Measurements from ENCODE around the gene RPL15.
A peak's percentile ranks its signal among the peaks of the same experiment; 100 is the strongest.
"Not testable (repeated sequence)": the region's sequence is repeated elsewhere in the genome, so short reads cannot be mapped to it uniquely, and the experiment has no call there.

The RPL15 gene

GRCh38 chr3:23888617-23889228, 28.2 kb upstream of the RPL15 start:
- FAIRE-seq (no peak), DNase-seq (ENCODE audit: insufficient read length, low spot score) (no peak)
- no peak for TF ChIP-seq PAX5 (IDR thresholded peaks at IDR 0.05; ENCODE audit: insufficient read depth, low read length, severe bottlenecking)
- TF ChIP-seq POLR2AphosphoS5 (IDR thresholded peaks at IDR 0.05; ENCODE audit: low read depth, low read length) = no peak
- TF ChIP-seq POU2F2 (IDR thresholded peaks at IDR 0.05; ENCODE audit: low read depth, low read length) = no peak
- no peak for TF ChIP-seq SPI1 (IDR thresholded peaks at IDR 0.05; ENCODE audit: low read depth, low read length)
- no peak for TF ChIP-seq TAF1 (IDR thresholded peaks at IDR 0.05; ENCODE audit: low read depth, low read length)
- no peak for TF ChIP-seq POLR2A (IDR thresholded peaks at IDR 0.05; ENCODE audit: low read depth, low read length)

DNA sequence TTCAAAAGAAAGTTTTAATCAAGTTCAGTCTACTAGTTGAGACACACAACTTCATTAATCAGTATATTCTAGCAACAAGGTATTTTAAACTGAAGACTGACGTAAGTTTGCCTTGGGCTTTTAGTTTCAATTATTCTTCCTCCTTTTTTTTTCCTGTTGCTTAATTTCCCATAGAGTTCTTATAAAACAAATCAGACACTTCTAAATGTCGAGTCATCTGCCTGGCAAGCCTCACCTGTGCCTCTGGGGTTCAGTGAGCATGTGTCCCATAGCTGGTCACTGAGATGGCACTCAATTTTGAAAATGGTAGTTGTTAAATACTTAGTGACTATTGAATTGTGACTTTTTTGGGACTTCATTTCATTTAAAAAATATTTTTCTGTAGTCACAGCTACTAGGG, 27.5 kb upstream of the RPL15 start:
- no peak for TF ChIP-seq SPI1 (IDR thresholded peaks at IDR 0.05; ENCODE audit: low read depth, low read length)
- TF ChIP-seq PAX5 (IDR thresholded peaks at IDR 0.05; ENCODE audit: insufficient read depth, low read length, severe bottlenecking) = no peak
- TF ChIP-seq POLR2AphosphoS5 (IDR thresholded peaks at IDR 0.05; ENCODE audit: low read depth, low read length) = no peak
- TF ChIP-seq POU2F2 (IDR thresholded peaks at IDR 0.05; ENCODE audit: low read depth, low read length) = no peak
- no peak for TF ChIP-seq TAF1 (IDR thresholded peaks at IDR 0.05; ENCODE audit: low read depth, low read length)
- no peak for TF ChIP-seq POLR2A (IDR thresholded peaks at IDR 0.05; ENCODE audit: low read depth, low read length)
- no peak for DNase-seq (ENCODE audit: insufficient read length, low spot score)
- no peak for FAIRE-seq

DNA sequence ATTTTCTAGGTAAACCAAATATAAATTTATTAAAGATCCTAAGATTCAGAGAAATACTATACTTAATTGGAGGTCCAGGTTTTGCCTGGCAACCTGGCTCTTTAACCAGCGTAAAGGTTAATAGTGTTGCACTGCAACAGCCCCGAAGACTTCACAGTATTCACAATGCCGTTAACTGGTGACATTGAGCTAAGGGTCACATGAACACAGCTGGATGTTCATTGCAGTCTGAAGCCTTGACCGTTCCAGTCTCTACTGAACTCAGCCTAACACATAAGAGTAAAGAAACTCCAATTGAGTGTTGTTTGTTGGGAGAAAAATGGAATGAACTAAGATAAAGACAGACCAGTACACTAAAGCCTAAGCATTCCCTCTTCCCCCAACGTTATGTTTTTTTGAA, 27.0 kb upstream of the RPL15 start:
- no peak for FAIRE-seq
- no peak for TF ChIP-seq PAX5 (IDR thresholded peaks at IDR 0.05; ENCODE audit: insufficient read depth, low read length, severe bottlenecking)
- TF ChIP-seq POU2F2 (IDR thresholded peaks at IDR 0.05; ENCODE audit: low read depth, low read length) = no peak
- TF ChIP-seq POLR2A (IDR thresholded peaks at IDR 0.05; ENCODE audit: low read depth, low read length) = no peak
- no peak for TF ChIP-seq POLR2AphosphoS5 (IDR thresholded peaks at IDR 0.05; ENCODE audit: low read depth, low read length)
- TF ChIP-seq SPI1 (IDR thresholded peaks at IDR 0.05; ENCODE audit: low read depth, low read length) = no peak
- no peak for TF ChIP-seq TAF1 (IDR thresholded peaks at IDR 0.05; ENCODE audit: low read depth, low read length)

DNA sequence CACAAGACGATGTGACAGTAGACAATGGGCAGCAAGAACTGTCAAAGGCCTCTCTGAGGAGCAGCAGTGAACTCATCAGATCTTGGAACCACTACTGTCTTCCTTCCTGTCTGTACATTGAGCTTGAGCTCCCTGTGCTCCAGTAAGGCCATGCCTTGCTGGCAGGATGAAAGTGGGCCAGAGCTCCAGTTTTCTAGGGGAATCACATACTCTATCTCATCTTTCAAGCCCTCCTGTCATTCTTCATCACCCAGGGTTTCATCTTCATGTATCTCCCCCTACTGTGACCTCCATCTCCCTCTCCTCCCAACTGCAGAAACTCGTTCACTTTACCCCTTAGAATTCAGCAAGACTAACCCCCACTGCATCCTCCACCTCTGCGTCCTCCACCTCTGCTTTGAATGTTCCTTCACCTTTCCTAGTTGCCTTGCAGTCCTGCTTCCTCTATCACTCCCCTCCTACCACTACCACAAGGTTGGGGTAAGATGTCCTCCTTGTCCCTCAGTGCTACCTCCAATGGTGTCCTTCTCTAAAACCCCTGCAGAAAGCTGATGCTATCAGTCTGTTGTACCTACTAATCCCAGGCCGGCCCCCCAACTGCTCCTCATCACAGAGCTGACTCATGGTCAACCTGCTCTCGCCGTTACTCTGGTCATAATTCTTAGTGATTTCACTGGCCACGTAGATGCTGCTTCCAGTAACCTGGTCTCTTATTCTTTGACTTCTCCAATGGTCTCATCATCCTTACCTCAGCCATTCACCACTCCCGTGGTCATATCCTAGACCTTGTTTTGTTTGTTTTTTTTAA, 22.5 kb upstream of the RPL15 start:
- FAIRE-seq (no peak), DNase-seq (ENCODE audit: insufficient read length, low spot score) (no peak)
- TF ChIP-seq POLR2A (IDR thresholded peaks at IDR 0.05; ENCODE audit: low read depth, low read length) (0 out of 2 replicates have a peak, but pooled peaks have one; percentile 31), PAX5 (IDR thresholded peaks at IDR 0.05; ENCODE audit: insufficient read depth, low read length, severe bottlenecking) (no peak)

More for the DNA sequence above, 27.0 kb upstream of the RPL15 start:
- DNase-seq (ENCODE audit: insufficient read length, low spot score) = no peak

- FAIRE-seq (no peak), DNase-seq (ENCODE audit: insufficient read length, low spot score) (no peak)
- TF ChIP-seq POU2F2 (IDR thresholded peaks at IDR 0.05; ENCODE audit: low read depth, low read length) (no peak), TAF1 (IDR thresholded peaks at IDR 0.05; ENCODE audit: low read depth, low read length) (no peak), PAX5 (IDR thresholded peaks at IDR 0.05; ENCODE audit: insufficient read depth, low read length, severe bottlenecking) (no peak), POLR2A (IDR thresholded peaks at IDR 0.05; ENCODE audit: low read depth, low read length) (no peak), POLR2AphosphoS5 (IDR thresholded peaks at IDR 0.05; ENCODE audit: low read depth, low read length) (no peak), SPI1 (IDR thresholded peaks at IDR 0.05; ENCODE audit: low read depth, low read length) (no peak)
Measured at GRCh38 chr3:23895181-23895580, 21.8 kb upstream of the RPL15 start.

DNA sequence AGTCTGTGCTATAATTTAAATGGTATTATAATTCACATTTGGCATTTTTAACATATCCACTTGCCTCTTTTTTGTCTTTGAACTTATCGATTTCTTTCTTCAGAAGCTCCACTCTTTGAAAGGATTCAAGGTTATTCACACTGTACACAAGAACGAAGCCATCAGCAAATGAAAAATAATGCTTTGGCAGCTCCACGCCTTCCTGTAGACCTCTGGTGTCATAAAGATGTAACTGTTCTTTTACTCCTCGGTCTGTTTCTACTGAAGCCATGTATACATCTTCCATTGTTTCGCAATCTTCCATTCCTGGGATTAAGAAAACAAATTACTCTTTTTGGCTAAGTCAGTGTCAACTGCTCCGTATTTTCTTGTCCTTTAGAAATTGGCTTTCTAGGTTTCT, 16.2 kb upstream of the RPL15 start:
- TF ChIP-seq SPI1 (IDR thresholded peaks at IDR 0.05; ENCODE audit: low read depth, low read length) = no peak
- no peak for TF ChIP-seq TAF1 (IDR thresholded peaks at IDR 0.05; ENCODE audit: low read depth, low read length)
- no peak for TF ChIP-seq POLR2A (IDR thresholded peaks at IDR 0.05; ENCODE audit: low read depth, low read length)
- TF ChIP-seq PAX5 (IDR thresholded peaks at IDR 0.05; ENCODE audit: insufficient read depth, low read length, severe bottlenecking) = no peak
- TF ChIP-seq POLR2AphosphoS5 (IDR thresholded peaks at IDR 0.05; ENCODE audit: low read depth, low read length) = no peak
- FAIRE-seq = no peak
- no peak for DNase-seq (ENCODE audit: insufficient read length, low spot score)

DNA sequence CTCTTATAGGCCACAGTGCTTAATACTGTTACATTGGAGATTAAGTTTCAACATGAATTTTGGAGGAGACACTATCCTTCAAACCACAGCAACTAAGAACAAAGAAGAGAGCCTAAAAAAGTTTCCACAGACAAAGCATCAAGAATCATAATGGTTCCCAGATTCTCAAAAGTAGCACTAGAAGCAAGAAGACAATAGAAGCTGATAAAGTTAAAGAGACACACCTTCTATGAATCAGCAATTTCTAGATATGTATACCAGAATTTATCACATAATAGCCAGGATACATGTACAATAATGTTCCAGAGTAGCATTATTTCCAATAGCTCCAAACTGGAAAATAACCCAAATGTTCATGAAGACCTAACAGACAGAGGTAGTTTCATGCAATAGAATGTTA, 12.4 kb upstream of the RPL15 start:
- TF ChIP-seq PAX5 (IDR thresholded peaks at IDR 0.05; ENCODE audit: insufficient read depth, low read length, severe bottlenecking) (no peak), POU2F2 (IDR thresholded peaks at IDR 0.05; ENCODE audit: low read depth, low read length) (no peak), POLR2A (IDR thresholded peaks at IDR 0.05; ENCODE audit: low read depth, low read length) (no peak), TAF1 (IDR thresholded peaks at IDR 0.05; ENCODE audit: low read depth, low read length) (no peak), POLR2AphosphoS5 (IDR thresholded peaks at IDR 0.05; ENCODE audit: low read depth, low read length) (no peak), SPI1 (IDR thresholded peaks at IDR 0.05; ENCODE audit: low read depth, low read length) (no peak)
- FAIRE-seq = no peak

GRCh38 chr3:23909341-23909740, 7.6 kb upstream of the RPL15 start:
- TF ChIP-seq POLR2AphosphoS5 (IDR thresholded peaks at IDR 0.05; ENCODE audit: low read depth, low read length) (no peak), TAF1 (IDR thresholded peaks at IDR 0.05; ENCODE audit: low read depth, low read length) (no peak), POU2F2 (IDR thresholded peaks at IDR 0.05; ENCODE audit: low read depth, low read length) (no peak), SPI1 (IDR thresholded peaks at IDR 0.05; ENCODE audit: low read depth, low read length) (no peak), POLR2A (IDR thresholded peaks at IDR 0.05; ENCODE audit: low read depth, low read length) (no peak), PAX5 (IDR thresholded peaks at IDR 0.05; ENCODE audit: insufficient read depth, low read length, severe bottlenecking) (no peak)
- no peak for DNase-seq (ENCODE audit: insufficient read length, low spot score)
- no peak for FAIRE-seq

More for the DNA sequence above, 12.4 kb upstream of the RPL15 start:
- no peak for DNase-seq (ENCODE audit: insufficient read length, low spot score)

DNA sequence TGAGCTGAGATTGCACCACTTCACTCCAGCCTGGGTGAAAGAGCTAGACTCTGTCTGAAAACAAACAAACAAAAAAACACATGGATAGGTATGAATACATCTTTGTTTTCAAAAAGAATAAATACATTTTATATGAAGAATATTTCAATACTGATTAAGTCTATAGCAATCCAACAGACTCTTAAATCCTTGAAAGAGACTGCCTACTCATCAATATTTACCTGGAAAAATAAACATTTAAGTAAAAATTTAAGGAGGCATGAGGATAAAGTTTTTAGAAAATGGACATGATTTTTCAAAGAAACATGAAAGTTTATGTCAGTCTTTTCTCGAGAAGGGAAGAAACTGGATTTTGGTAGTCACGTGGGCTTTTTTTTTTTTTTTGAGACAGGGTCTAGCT, 5.5 kb upstream of the RPL15 start:
- TF ChIP-seq POU2F2 (IDR thresholded peaks at IDR 0.05; ENCODE audit: low read depth, low read length) = no peak
- no peak for TF ChIP-seq TAF1 (IDR thresholded peaks at IDR 0.05; ENCODE audit: low read depth, low read length)
- no peak for FAIRE-seq

DNA sequence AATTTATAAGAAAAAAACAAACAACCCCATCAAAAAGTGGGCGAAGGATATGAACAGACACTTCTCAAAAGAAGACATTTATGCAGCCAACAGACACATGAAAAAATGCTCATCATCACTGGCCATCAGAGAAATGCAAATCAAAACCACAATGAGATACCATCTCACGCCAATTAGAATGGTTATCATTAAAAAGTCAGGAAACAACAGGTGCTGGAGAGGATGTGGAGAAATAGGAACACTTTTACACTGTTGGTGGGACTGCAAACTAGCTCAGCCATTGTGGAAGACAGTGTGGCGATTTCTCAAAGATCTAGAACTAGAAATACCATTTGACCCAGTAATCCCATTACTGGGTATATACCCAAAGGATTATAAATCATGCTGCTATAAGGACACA, 4.6 kb upstream of the RPL15 start:
- not testable (repeated sequence) for DNase-seq (ENCODE audit: insufficient read length, low spot score); FAIRE-seq

More for the DNA sequence above, 5.5 kb upstream of the RPL15 start:
- DNase-seq (ENCODE audit: insufficient read length, low spot score) = no peak

All from GM12891 (cell line).